Measurements from ENCODE around the gene SLC17A2.
A peak's percentile ranks its signal among the peaks of the same experiment; 100 is the strongest.

Gene SLC17A2

DNA sequence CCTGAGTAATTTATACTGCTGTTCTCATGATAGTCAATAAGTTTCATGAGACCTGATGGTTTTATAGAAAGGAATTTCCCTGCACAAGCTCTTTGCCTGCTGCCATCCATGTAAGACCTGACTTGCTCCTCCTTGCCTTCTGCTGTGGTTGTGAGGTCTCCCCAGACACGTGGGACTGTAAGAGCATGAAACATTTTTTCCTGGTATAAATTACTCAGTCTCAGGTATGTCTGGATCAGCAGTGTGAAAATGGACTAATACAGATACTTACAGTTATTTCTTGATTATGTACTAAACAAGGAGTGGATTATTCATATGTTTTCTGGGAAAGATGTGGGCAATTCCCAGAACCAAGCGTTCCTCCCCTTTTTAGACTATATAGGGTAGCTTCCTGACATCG, 30.2 kb upstream of the SLC17A2 start:
- ChIA-PET POLR2A (no interaction called here), CTCF (interaction anchor here (1.4 to 4.6 kb wide), 2 partner anchors 17 to 31 kb away, joined by 5 to 18 read pairs; no protein-coding TSS in a partner anchor)
- Histone ChIP-seq H3K9me3 (ENCODE audit: control insufficient read depth, insufficient read depth, low read depth, low read length) (no peaks in the 10 kb centered on the region), H3K4me1 (ENCODE audit: control insufficient read depth, insufficient read depth, low read length) (peaks cover 12% of the 10 kb centered on the region; the same call in 1 of the 2 replicates), H3K36me3 (ENCODE audit: control insufficient read depth in 2 of 2, insufficient read depth in 1 of 2, low read length in 2 of 2) (peaks cover 5 to 7% of the 10 kb centered on the region in 2 experiments; a peak in 2 of 3 replicates), H3K27ac (ENCODE audit: extremely low read depth, low read depth, low read length) (no peak overlapping the region), H3K4me3 (ENCODE audit: low read depth, low read length) (no peak overlapping the region)
- TF ChIP-seq ZNF768 (tag by site-specific recombination; IDR thresholded peaks at IDR 0.05) (no peak), SETDB1 (IDR thresholded peaks at IDR 0.05; ENCODE audit: insufficient read length, low read length) (peak; percentile 89), ZNF211 (tag by site-specific recombination; IDR thresholded peaks at IDR 0.05; ENCODE audit: low read depth) (no peak), ZNF175 (tag by site-specific recombination; IDR thresholded peaks at IDR 0.05) (no peak), ZNF747 (tag by site-specific recombination; IDR thresholded peaks at IDR 0.05) (no peak)

DNA sequence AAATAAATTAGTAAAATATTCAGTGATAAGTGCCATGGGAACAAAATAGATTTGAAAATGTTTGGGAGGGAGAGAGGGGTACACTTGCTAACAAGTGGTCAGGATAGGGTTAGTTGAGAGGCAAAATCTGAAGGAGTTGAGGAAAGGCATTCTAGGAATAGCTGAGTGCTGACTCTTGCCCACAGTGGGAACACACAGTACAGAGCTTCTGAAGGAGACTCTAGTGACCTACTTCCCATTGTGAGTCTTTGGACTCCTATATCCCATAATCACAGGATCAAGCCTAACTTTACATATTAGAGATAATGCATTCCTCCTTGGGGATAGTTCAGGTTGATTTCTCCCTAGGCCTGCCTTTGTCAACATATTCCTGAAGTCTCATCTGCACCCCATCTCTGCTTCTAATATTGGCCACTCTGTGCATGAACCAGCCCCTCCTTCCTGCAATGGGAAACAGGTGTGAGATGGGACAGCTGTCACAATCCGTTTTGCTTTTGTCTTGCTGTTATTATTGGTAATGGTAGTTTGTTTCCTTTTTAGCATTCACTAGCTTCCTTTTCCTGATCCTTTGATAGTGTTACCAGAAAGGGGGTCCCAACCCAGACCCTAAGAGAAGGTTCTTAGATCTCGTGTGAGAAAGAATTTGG, 29.5 kb upstream of the SLC17A2 start:
- TF ChIP-seq ZNF768 (tag by site-specific recombination; IDR thresholded peaks at IDR 0.05): no peak
- no peak for TF ChIP-seq TRIM28 (IDR thresholded peaks at IDR 0.05; ENCODE audit: borderline replicate concordance, low read length)
- no peak for TF ChIP-seq ZNF777 (tag by site-specific recombination; IDR thresholded peaks at IDR 0.05; ENCODE audit: borderline replicate concordance)
- no peak for TF ChIP-seq ZNF626 (tag by site-specific recombination; IDR thresholded peaks at IDR 0.05)
- TF ChIP-seq, protein P1, sequence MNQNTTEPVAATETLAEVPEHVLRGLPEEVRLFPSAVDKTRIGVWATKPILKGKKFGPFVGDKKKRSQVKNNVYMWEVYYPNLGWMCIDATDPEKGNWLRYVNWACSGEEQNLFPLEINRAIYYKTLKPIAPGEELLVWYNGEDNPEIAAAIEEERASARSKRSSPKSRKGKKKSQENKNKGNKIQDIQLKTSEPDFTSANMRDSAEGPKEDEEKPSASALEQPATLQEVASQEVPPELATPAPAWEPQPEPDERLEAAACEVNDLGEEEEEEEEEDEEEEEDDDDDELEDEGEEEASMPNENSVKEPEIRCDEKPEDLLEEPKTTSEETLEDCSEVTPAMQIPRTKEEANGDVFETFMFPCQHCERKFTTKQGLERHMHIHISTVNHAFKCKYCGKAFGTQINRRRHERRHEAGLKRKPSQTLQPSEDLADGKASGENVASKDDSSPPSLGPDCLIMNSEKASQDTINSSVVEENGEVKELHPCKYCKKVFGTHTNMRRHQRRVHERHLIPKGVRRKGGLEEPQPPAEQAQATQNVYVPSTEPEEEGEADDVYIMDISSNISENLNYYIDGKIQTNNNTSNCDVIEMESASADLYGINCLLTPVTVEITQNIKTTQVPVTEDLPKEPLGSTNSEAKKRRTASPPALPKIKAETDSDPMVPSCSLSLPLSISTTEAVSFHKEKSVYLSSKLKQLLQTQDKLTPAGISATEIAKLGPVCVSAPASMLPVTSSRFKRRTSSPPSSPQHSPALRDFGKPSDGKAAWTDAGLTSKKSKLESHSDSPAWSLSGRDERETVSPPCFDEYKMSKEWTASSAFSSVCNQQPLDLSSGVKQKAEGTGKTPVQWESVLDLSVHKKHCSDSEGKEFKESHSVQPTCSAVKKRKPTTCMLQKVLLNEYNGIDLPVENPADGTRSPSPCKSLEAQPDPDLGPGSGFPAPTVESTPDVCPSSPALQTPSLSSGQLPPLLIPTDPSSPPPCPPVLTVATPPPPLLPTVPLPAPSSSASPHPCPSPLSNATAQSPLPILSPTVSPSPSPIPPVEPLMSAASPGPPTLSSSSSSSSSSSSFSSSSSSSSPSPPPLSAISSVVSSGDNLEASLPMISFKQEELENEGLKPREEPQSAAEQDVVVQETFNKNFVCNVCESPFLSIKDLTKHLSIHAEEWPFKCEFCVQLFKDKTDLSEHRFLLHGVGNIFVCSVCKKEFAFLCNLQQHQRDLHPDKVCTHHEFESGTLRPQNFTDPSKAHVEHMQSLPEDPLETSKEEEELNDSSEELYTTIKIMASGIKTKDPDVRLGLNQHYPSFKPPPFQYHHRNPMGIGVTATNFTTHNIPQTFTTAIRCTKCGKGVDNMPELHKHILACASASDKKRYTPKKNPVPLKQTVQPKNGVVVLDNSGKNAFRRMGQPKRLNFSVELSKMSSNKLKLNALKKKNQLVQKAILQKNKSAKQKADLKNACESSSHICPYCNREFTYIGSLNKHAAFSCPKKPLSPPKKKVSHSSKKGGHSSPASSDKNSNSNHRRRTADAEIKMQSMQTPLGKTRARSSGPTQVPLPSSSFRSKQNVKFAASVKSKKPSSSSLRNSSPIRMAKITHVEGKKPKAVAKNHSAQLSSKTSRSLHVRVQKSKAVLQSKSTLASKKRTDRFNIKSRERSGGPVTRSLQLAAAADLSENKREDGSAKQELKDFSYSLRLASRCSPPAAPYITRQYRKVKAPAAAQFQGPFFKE (tag by site-specific recombination; IDR thresholded peaks at IDR 0.05; ENCODE audit: borderline replicate concordance): no peak
- TF ChIP-seq, protein P2, sequence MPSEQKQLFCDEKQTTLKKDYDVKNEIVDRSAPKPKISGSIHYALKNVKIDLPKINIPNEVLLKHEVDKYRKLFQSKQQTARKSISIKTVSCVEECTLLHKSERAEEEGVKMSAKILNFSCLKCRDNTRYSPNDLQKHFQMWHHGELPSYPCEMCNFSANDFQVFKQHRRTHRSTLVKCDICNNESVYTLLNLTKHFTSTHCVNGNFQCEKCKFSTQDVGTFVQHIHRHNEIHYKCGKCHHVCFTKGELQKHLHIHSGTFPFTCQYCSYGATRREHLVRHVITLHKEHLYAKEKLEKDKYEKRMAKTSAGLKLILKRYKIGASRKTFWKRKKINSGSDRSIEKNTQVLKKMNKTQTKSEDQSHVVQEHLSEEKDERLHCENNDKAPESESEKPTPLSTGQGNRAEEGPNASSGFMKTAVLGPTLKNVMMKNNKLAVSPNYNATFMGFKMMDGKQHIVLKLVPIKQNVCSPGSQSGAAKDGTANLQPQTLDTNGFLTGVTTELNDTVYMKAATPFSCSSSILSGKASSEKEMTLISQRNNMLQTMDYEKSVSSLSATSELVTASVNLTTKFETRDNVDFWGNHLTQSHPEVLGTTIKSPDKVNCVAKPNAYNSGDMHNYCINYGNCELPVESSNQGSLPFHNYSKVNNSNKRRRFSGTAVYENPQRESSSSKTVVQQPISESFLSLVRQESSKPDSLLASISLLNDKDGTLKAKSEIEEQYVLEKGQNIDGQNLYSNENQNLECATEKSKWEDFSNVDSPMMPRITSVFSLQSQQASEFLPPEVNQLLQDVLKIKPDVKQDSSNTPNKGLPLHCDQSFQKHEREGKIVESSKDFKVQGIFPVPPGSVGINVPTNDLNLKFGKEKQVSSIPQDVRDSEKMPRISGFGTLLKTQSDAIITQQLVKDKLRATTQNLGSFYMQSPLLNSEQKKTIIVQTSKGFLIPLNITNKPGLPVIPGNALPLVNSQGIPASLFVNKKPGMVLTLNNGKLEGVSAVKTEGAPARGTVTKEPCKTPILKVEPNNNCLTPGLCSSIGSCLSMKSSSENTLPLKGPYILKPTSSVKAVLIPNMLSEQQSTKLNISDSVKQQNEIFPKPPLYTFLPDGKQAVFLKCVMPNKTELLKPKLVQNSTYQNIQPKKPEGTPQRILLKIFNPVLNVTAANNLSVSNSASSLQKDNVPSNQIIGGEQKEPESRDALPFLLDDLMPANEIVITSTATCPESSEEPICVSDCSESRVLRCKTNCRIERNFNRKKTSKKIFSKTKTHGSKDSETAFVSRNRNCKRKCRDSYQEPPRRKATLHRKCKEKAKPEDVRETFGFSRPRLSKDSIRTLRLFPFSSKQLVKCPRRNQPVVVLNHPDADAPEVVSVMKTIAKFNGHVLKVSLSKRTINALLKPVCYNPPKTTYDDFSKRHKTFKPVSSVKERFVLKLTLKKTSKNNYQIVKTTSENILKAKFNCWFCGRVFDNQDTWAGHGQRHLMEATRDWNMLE (tag by site-specific recombination; conservative IDR thresholded peaks at IDR 0.05; ENCODE audit: low read depth): no peak
- no peak for TF ChIP-seq ZNF707 (tag by site-specific recombination; IDR thresholded peaks at IDR 0.05)
- no peak for TF ChIP-seq ZNF585B (tag by site-specific recombination; IDR thresholded peaks at IDR 0.05)
- TF ChIP-seq ZNF292 (tag by site-specific recombination; IDR thresholded peaks at IDR 0.05; ENCODE audit: borderline replicate concordance, low read depth): no peak
- no peak for TF ChIP-seq ZNF24 (tag by site-specific recombination; IDR thresholded peaks at IDR 0.05)
- no peak for TF ChIP-seq ZNF843 (tag by site-specific recombination; IDR thresholded peaks at IDR 0.05)
- TF ChIP-seq ZNF549 (tag by site-specific recombination; IDR thresholded peaks at IDR 0.05): no peak
- no peak for TF ChIP-seq ZNF660 (tag by site-specific recombination; IDR thresholded peaks at IDR 0.05)
- no peak for TF ChIP-seq MZF1 (tag by site-specific recombination; IDR thresholded peaks at IDR 0.05; ENCODE audit: borderline replicate concordance)
- TF ChIP-seq, protein P3, sequence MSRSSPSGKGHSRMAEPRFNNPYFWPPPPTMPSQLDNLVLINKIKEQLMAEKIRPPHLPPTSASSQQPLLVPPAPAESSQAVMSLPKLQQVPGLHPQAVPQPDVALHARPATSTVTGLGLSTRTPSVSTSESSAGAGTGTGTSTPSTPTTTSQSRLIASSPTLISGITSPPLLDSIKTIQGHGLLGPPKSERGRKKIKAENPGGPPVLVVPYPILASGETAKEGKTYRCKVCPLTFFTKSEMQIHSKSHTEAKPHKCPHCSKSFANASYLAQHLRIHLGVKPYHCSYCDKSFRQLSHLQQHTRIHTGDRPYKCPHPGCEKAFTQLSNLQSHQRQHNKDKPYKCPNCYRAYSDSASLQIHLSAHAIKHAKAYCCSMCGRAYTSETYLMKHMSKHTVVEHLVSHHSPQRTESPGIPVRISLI (tag by site-specific recombination; IDR thresholded peaks at IDR 0.05): no peak
- no peak for TF ChIP-seq ZNF366 (tag by site-specific recombination; conservative IDR thresholded peaks at IDR 0.05)
- TF ChIP-seq ZNF544 (tag by site-specific recombination; IDR thresholded peaks at IDR 0.05): no peak
- CTCF ChIA-PET: interaction anchor here (1.4 to 4.6 kb wide), 2 partner anchors 16 to 32 kb away, joined by 5 to 18 read pairs; no protein-coding TSS in a partner anchor
- POLR2A ChIA-PET: no interaction called here
- H3K36me3 ChIP-seq (ENCODE audit: control insufficient read depth in 2 of 2, insufficient read depth in 1 of 2, low read length in 2 of 2): peaks cover 0 to 3% of the 10 kb centered on the region in 2 experiments; a peak in 2 of 3 replicates
- H3K9me3 ChIP-seq (ENCODE audit: control insufficient read depth, insufficient read depth, low read depth, low read length): no peaks in the 10 kb centered on the region
- H3K4me3 ChIP-seq (ENCODE audit: low read depth, low read length): no peak overlapping the region
- H3K4me1 ChIP-seq (ENCODE audit: control insufficient read depth, insufficient read depth, low read length): peaks cover 12% of the 10 kb centered on the region; the same call in 1 of the 2 replicates
- no peak overlapping the region for H3K27ac ChIP-seq (ENCODE audit: extremely low read depth, low read depth, low read length)
